Measurements from ENCODE around the gene WDR17.
"Not testable (repeated sequence)": the region's sequence is repeated elsewhere in the genome, so short reads cannot be mapped to it uniquely, and the experiment has no call there.

WDR17 gene

DNA sequence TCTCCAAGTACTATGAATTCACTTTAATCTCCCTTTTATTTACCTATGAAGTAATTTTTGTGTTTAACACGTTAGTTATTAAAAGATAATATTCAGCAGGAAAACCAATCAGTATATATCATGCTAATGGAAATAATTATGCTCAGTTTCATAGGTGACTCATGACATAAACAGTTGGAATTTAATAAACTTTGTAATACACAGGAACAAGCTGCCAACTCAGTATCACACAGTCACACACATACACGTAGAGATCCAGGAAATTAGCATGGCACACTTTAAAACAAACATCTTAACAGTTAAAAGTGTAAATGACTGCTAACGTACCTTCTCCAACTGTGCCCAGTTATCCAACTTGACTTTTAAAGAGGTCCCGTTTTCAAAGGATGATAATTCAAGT lies 127.5 kb downstream of the WDR17 start:
- no peak for DNase-seq (ENCODE audit: low spot score)

DNA sequence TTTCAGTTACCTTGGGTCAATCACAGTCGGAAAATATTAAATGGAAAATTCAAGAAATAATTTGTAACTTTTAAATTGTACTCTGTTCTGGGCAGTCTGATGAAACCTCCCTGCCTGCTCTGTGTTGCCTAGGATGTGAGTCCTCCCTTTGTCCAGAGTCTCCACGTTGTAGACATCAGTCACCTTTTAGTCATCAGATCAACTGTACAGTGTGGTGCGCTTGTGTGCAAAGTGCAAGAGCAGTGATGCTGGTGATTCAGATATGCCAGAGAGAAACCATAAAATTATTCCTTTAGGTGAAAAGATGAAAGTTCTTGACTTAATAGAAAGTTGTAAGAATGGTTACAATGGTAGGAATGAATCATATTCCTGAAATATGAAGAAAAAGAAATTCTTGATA lies 128.3 kb downstream of the WDR17 start:
- no peak for DNase-seq (ENCODE audit: low spot score)

DNA sequence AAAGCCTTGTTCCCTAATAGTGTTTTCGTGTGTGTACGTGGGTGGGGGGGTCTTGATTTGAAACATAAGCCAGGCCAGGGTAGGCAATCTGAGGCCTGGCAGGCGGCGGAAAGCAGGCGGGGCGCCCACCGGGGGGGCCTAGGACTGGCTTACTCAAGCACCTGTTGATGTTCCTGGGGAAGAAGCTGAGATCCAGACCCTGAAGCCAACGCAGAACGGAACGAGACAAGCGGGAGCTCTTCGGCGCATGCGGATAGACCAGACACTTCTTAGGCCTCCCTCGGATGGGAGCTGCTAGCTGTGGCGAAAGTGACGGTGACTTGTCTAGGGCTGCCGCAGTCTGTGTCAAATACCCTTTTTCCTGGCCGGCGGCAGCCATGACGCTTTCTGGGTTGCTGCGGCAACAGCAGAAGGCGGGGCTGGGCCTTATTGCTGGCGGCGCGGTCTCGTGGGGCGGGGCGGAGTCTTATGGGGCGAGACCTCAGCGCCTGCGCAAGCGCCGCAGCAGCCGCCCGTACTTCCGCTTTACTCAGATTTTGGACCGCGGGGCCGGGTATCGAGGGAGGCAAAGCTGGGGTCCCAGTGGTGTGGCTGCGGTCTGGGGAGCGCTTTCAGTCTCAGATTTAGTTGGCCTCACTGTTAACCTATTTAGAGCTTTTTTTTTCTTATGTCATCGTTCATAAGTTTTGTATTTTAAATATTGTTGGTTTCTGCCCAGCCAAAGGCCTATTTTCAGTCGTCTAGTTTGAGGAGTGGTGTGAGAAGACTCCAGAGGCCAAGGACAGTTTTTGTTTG lies 129.7 kb downstream of the WDR17 start, which contains the start of gene SPATA4:
TSS of gene SPATA4 (minus strand) at position 402 of the 795 bp plus-strand sequence. CDS start at position 379, 23 bp downstream.
- DNase-seq (ENCODE audit: low spot score) = peak; percentile 93

DNA sequence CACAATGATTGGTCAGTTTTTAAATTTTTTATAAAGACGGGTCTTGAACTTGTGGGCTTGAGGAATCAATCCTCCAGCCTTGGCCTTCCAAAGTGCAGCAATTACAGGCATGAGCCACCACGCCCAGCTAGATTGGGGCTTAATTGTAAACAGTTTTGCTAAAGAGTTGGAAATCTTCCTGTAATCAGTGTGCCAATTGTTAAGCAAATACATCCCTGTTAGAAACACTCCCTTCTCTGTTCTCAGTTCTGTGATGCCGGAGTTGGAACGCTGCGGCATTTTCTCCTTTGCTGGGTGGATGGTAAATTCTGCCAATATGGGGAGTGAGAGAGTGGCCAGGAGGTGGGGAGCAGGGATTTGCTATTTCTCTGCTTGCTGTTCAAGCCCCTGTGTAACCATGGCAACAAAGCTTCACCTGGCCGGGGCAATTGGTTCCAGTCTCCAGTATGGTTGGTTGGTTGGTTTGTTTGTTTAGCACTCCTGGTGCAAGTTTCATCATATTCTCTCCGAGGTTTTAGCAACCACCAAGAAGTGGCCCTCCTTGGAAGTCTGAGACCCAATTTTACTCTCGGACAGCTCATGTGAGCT lies 132.8 kb downstream of the WDR17 start:
- DNase-seq (ENCODE audit: low spot score) = no peak

DNA sequence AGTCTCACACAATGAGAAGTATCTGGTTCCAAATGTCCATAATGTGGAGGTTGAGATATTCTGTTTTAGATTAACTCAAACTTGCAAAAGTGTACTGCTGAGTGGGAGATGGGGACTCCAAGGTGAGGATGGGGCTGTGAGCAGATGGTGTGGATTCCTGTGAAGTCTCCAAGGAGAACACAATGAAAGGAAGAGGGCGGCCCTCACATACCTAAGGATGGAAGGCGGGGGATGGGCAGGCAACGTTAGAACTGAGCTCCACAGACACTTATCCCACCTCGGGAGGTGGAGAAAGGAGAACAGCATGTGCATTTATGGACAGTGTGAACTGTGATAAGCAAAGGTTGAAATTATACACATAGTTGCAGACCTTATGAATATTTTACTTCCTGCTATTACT lies 139.7 kb downstream of the WDR17 start:
- no peak for DNase-seq (ENCODE audit: low spot score)

DNA sequence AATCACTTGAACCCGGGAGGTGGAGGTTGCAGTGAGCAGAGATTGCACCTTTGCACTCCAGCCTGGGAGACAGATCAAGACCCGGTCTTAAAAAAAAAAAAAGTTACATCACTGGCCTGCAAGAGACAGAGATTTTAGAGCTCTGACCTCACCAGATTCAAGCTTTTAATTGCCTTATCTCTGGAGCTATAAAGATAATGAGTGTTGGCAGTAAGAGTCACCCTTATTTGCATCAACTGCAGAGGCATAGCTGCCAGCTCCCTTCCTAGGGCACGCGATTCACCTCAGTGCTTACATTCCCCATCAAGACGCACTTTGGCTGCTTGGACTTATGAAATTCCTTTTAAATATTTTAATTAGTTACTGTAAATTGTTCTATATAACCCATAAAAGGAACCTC lies 142.2 kb downstream of the WDR17 start:
- no peak for DNase-seq (ENCODE audit: low spot score)

DNA sequence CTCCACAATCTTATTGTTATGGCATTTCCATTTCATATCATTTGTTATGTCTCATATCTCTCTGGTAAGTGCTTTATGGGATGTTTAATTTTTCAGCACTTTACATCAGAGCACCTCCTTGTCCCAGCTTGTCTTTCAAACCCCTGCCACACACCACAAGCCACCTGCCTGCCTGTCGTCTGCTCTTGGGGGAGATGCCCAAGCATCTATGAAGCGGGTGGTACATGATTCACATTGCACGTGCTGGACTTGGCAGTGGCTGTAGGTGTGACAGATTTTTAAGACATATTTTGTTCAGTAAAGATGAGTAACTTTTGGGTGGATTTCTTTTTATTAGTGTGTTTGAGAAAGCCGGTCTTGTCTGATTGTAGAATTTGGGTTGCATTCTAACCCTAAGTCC lies 143.9 kb downstream of the WDR17 start:
- no peak for DNase-seq (ENCODE audit: low spot score)

DNA sequence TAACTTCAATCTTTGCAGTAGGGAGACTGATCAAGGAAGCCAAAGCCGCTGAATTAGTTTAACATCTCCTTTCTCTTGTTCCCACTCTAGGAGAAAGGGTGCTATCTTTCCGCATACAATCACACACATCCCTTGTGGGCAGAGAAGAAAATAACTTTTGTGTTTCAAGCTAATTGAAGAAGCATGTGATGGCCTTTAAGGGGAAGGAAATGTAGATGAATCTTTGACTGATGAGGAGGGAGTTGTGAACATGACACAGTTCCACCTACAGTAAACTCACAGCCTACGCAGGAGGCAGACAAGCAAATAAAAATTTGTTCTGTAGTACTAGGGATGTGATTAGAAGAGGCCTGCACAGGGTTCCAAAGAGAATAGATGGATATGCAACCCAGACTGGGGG lies 144.5 kb downstream of the WDR17 start:
- no peak for DNase-seq (ENCODE audit: low spot score)

DNA sequence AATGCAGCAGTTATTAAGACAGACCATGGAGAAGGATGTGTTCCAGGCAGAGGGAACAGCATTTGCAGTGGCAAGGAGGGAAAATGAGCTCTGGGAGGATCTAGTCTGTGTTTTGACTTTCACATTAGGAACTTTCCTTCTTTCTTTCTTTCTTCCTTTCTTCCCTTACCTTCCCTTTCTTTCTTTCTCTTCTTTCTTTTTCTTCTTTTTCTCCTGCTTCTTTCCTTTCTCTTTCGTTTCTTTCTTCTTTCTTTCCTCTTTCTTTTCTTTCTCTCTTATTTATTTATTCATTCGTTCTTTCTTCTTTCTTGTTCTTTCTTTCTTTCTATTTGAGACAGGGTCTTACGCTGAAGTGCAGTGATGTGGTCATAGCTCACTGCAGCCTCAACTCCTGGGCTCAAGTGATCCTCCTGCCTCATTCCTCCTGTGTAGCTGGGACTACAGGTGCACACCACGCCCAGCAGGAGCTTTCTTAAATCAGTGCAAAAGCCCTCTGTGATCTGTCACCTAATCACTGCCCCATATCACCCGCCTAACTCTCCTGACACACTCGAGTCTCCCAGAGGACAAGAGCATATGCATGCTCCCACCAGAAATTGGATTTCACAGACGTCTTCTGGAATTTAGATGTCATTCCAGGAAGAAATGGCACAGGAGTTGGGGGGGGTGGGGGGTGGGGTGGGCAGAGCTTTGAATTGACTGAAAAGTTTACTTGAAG lies 145.1 kb downstream of the WDR17 start:
- DNase-seq (ENCODE audit: low spot score) = no peak

DNA sequence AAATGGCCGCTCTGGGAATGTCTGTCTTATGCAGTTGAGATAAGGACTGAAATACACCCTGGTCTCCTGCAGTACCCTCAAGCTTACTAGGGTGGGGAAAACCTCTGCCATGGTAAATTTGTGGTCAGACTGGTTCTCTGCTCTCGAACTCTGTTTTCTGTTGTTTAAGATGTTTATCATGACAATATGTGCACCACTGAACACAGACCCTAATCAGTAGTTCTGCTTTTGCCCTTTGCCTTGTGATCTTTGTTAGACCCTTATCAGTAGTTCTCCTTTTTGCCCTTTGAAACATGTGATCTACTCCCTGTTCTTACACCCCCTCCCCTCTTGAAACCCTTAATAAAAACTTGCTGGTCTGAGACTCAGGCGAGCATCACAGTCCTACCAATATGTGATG lies 146.7 kb downstream of the WDR17 start:
- DNase-seq (ENCODE audit: low spot score) = not testable (repeated sequence)

DNA sequence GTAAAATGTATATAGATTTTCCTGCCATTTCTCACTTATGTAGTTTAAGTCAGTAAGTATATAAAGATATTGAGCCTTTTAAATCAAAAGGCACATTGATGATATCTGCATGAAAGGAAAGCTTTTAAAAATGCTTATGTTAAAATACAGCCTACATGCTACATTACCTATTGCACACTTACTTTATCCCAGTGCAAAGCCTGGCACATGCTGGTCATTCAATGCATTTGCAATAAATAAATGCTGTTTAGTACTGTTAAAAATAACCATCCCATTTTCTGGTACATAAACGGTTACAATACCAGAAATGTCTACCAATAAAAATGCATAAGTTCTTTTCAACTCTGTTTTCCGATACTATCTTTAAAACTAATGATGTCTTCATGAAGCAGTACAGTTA lies 151.9 kb downstream of the WDR17 start:
- DNase-seq (ENCODE audit: low spot score) = no peak

DNA sequence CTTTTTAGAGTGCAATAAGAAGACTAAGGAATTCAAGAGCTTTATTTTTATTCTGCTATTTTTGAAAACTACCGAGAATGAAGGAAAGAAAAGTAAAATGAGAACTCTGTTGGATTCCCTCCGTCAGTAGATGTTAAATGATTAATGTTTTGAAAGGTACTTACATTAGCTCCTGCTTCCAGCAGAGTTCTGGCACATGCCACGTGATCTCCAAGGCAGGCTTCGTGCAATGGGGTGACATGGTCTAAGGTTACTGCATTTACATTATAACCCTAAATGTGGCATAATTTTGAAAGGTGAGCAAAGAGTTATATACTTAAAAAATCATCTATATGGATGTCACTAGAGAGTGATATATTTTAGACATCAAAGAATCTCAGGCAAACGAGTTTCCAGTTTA lies 156.5 kb downstream of the WDR17 start:
- DNase-seq (ENCODE audit: low spot score) = no peak

DNA sequence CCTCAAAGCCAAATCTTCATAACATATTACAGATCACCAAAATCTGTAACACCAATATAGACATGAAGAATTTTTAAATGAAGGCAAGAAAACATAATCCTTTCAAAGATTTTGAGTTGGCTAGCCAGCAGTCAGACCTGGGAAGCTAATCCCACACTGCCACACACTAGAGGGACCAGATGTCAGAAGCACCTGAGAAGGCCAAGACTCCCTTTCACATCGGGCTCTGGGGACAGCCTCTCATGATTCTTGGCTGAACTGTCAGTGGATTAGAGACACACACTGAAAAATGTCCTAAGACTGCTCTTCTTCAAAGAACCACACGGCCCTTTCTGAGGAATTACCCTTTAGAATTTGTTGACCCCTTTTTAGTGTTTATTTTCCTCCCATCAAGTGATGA lies 157.9 kb downstream of the WDR17 start:
- DNase-seq (ENCODE audit: low spot score) = no peak

DNA sequence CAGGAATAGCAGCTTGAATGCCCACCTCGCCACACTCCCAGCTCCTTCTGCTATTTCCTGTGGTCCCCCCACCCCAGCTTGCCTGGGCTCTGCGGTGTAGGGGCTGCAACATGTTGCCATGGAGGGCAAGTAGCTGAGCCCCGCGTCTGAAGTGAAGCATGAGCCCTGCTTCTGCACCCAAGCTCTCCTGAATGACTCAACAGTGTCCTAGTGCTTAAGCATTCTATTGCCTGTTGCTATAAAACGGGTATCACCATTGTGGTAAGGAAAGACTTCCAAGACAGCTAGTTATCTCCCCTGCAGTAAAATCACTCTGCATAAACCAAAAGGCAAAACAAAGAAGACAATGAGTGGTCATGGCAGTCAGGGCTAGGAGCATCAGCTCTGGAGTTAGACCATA lies 161.1 kb downstream of the WDR17 start:
- no peak for DNase-seq (ENCODE audit: low spot score)

DNA sequence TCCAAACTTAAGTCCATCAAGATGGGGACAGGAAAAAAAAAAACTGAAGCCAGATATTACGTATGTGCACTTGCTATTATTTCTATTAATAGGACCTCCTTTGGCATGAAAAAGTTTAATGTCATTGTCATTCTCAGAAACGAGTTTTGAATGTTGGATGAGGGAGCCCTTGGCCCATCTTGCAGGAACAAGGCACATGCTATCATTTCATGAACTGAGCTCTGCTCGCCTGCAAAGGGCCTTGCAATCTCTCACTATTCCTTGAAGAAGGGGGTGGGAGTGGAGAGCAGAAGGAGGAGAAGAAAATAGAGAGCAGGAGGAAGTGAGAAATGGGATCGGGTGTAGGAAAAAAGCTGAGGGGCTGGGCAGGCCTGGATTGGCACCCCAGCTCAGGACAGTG lies 164.0 kb downstream of the WDR17 start:
- DNase-seq (ENCODE audit: low spot score) = no peak

Measured in CD4-positive, alpha-beta T cell treated with Interleukin-2 at 100 ng/mL for 4 hours (primary cell).